GM19328 (cell line): ENCODE data around the gene SLC38A3.

Source experiments
- ATAC-seq: cut with Tn5 transposase; IDR thresholded peaks from one replicate; pipeline ENCODE4 v1.9.1; 2021; ENCODE audit warnings: mild to moderate bottlenecking, moderate library complexity; ENCODE audit not compliant: unreplicated experiment

Gene SLC38A3

DNA sequence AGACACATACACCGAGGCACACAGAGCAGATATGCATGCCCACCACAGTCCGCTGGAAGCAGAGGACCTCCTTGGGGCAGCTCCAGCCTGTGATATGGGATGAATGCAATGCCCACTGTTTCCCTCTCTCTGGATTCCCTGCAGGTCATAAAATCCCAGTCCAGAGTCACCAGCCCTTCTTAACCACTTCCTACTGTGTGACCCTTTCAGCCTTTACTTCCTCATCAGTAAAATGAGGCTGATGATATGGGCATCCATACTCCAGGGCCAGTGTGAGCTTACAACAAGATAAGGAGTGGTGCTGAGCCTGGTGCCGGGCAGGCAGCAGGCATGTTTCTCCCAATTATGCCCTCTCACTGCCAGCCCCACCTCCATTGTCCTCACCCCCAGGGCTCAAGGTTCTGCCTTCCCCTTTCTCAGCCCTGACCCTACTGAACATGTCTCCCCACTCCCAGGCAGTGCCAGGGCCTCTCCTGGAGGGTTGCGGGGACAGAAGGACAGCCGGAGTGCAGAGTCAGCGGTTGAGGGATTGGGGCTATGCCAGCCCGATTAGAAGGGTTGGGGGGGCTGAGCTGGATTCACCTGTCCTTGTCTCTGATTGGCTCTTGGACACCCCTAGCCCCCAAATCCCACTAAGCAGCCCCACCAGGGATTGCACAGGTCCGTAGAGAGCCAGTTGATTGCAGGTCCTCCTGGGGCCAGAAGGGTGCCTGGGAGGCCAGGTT is 14.0 kb upstream of the SLC38A3 start, which contains the start of gene GNAT1:
Gene GNAT1, plus strand, starts transcription at position 675 of the 725 bp plus-strand sequence. CDS start 116 bp downstream, outside the sequence.
- ATAC-seq: no peak

DNA sequence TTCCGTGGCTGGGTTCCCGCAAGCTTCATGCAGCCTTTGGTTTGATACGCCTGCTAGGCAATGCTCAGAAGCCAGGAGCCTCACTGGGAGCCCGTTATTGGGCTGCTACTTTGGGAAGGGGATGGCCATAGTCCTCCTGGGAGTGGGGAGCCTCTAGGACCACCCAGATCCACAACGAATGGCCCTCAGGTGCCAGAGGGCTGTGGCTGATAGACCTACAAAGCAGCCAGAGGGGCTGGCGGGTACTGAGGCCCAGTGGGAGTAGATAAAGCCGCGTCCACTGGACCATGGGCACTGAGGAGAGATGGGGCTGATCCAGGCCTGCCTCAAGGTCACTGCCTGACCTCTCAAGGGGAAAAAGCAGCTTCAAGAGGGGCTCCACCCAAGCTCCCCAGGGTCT is 12.9 kb upstream of the SLC38A3 start:
- ATAC-seq: no peak

DNA sequence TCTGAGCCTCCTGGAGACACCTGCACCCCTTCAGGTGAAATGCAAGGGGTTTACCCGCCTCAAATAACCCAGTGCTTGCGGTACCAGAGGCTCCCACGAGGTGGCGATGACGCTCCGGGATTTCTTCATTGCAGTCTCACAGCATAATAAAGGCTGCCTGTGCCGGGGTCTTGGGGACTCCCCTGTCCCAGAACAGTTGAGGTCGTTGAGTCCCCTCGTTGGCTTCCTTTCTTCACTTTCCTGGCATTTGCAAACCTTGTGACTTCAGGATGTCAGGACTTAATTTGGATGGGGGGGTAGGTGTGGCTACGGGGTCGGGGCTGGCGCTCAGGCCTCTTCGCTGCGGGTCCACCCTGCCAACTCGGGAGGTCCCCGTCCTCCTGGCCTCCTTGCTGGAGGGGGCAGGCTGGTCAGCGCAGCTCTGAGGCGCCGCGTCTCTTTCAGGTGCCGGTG is 12.4 kb upstream of the SLC38A3 start:
- ATAC-seq: no peak

DNA sequence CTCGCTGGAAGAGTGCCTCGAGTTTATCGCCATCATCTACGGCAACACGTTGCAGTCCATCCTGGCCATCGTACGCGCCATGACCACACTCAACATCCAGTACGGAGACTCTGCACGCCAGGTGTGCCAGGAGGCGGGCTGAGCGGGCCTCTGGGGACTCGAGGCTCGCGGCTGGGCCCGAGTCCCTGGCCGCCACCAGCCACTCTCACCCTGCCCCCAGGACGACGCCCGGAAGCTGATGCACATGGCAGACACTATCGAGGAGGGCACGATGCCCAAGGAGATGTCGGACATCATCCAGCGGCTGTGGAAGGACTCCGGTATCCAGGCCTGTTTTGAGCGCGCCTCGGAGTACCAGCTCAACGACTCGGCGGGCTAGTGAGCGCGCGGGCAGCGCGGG is 11.8 kb upstream of the SLC38A3 start:
- ATAC-seq: no peak

DNA sequence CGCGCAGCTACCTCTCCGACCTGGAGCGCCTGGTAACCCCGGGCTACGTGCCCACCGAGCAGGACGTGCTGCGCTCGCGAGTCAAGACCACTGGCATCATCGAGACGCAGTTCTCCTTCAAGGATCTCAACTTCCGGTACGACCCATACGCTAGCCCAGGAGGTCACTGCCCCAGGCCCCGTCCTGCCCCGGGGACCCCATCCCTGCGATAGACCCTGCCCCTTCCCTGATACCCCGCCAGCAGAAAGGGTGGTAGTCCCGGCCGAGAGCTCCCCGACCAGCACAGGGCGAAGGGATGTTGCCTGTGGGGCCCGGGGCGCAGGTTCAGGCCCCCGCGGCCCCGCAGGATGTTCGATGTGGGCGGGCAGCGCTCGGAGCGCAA is 11.3 kb upstream of the SLC38A3 start:
- no peak for ATAC-seq

DNA sequence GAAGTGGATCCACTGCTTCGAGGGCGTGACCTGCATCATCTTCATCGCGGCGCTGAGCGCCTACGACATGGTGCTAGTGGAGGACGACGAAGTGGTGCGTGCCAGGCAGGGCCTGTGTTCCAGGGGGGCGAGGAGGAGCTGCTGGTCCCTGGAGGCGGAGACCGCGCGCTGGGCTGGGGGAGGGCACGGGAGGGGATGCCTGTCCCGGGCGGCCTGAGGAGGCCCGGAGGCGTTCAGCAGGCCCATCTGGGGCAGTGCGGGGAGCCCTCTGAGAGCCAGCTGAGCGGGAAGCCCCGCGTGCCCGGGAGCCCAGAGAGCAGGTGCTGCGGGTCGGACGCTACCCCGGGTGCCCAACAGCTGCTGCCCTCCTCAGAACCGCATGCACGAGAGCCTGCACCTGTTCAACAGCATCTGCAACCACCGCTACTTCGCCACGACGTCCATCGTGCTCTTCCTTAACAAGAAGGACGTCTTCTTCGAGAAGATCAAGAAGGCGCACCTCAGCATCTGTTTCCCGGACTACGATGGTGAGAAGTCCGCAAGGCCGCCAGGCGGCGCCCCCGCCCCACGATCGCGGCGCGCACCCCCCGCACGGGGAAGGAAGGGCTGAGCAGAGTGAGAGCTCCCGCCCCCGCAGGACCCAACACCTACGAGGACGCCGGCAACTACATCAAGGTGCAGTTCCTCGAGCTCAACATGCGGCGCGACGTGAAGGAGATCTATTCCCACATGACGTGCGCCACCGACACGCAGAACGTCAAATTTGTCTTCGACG is 10.8 kb upstream of the SLC38A3 start:
- ATAC-seq: no peak

DNA sequence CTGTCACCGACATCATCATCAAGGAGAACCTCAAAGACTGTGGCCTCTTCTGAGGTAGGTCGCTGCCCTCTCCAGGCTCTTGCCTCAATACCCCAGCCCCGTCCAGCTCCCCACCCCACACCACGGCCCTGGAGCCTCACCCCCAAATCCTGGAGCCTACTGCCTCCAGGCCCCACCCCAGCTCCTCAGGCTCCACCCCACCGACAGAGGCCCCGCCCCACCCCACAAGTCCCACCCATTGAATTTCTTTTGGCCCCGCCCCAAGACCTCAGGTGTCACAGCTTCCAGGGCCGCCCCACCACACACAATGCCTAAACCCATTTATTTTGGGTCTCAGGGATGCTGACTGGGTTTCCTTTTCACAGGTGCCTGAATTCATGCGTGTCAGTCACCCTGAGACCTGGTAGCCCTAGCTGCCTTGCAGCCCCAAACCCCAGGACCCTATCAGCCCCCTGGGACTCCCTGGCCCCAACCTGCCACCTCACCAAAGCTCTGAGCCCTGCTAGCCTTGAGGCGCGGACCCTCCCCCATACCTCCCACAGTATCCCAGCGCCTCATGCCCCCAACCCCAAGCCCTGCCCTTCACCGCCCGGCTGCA is 10.1 kb upstream of the SLC38A3 start:
- ATAC-seq: no peak

DNA sequence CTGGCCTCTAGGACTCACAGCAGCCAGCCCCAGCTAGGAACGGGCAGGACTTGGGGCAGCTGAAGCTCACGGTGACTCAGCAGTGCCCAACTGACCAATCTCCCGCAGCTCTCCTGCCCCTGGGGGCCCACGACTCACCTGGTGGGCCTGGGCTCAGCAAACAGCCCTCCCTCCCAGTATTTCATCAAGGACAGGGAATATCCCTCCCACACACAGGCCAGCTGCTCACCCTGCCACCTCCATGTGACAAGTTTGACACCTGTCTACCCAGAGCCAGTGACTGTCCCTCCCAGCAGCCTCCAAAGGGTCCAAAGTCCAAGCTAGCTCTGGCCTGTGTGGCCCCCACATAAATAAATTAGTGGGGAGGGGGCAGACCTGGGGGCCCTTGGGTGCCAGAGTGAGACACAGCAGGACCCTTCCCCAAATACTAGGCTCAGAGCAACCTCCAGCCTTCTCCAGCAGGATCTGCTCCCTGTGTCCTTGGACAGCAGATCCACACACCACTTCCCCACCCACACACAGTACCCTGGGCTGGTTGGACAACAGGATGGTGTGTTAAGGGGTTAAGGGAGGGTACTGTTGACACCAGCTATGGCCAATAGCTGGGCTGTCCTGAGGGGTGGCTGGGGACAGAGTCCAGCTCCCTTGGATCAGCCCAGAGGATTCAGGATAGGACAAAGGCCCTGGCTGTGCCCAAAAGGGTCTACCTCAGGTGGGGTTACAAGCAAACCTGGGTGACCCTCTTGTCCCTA is 9.4 kb upstream of the SLC38A3 start:
- no peak for ATAC-seq

DNA sequence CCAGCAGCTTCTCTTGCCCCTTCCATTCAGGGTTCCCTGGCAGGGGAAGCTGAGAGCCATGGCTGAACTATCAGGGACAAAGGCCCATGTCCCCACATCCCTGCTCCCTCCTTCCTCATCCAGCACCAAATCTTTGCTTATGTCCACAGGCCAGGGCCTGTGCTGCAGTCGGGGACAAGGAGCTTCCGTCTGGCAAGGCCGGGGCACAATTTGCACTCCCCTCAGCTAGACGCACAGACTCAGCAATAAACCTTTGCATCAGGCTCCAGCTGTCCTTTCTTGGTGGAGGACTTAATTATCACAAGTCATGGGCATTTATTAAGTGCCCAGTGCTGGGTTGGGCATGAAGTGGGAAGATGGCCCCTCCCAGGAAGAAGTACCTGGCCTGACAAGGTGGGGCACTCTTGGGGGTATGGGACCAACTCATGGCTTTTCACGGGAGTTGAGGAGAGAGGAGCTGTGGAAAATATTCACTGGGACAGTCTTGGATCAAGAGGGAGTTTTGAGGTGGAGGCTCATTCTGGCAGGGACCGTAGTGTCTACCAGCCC is 8.7 kb upstream of the SLC38A3 start:
- ATAC-seq: no peak

DNA sequence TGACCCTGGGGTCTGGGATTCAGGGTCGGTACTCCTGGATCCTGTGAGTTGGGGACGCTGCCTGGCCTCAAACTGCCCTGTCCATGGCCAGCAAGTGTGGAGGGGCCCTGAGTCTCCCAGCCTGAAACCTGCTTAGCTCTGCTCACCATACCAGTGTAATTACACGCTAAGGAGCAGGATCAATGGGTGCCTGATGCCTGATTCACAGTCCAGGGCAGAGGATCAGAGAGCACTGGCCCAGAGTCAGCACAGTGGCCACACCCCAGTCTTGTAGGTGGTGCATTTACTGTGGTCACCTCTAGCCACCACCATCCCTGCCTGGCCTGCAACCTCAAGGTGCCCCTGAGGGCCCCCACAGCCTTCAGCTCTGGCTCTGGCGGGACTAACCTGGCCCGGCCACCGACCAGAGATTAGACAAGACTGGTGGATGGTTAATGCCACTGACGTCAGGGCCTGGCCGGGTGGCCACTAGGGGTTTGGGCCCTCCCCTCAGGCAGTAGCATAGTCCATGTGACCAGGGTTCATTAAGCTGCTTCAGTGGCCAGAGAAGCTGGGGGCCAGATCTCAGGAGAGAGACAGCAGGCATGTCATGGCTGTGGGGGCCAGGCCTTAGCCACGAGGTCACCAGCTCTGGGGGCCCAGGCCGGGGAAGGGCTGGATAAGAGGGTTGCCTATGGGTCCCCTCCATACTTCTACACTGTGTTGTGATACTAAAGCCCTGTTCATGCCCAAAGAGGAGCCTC is 3.3 kb upstream of the SLC38A3 start:
- no peak for ATAC-seq

DNA sequence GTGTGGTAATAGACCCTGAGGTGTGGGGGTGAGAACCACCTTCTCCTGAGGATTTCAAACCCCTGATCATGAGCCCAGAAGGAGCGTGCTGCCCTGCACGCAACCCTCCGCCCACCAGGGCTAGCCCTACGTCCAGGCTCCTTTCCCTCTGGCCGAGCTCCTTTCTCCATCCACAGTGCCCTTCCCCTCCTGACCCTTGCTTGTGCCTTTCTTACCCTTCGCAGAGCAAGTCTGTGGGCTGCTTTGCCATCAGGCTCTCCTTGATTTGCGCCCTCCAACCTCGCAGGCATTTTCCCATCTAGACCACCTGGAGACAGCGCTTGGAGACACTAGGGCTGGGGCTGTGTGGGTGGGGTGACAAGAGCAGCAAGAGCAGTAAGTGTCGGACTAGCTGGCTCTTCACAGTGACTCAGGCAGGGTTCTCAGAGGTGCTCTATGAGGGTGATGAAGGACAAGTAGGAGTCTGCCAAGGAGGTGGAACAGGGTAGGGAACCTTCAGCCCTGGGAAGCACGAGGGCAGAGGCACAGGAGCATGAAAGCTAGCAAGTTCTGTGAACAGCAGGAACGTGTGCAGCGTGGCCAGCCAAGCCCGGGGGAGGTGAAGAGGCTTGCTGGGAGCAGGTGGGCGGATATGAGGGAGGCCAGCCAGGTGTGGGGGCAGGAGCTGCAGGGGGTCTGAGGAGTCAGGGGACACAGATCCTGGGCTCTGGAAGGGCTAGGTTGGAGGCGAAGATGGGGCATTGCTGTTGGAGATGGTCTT is 2.5 kb upstream of the SLC38A3 start:
- no peak for ATAC-seq

DNA sequence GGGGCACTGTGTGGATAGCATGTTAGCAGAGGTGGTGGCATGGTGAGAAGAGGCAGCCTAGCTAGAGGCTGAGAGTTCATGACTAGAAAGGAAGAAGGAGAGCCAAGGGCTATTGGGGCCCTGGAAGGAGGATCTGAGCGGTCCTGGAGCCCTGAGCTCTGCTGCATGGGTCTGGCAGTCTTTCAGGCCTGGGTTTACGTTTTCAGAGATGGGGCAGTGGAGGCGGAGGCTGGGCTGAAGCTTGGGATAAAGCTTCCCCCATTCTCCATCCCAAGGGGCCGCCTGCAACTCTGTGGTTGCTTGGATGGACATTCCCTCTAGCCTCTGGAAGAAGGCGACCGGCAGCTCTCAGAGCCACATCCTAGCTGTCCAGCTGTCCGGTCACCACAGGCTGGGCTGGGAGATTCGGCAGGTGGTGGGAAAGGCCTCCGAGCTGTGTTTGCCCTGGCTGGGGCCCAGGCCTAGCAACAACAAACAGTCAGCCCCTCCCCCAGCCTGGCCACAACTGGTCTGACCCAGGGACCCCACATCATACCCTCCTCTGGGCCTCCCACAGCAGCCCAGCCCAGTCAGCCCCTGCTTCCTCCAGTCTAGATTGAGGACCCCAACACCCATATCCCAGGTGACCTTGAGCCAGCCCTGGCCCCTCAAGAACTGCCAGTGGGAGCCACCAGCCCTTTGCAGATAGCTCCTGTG is 1.8 kb upstream of the SLC38A3 start:
- ATAC-seq: no peak

DNA sequence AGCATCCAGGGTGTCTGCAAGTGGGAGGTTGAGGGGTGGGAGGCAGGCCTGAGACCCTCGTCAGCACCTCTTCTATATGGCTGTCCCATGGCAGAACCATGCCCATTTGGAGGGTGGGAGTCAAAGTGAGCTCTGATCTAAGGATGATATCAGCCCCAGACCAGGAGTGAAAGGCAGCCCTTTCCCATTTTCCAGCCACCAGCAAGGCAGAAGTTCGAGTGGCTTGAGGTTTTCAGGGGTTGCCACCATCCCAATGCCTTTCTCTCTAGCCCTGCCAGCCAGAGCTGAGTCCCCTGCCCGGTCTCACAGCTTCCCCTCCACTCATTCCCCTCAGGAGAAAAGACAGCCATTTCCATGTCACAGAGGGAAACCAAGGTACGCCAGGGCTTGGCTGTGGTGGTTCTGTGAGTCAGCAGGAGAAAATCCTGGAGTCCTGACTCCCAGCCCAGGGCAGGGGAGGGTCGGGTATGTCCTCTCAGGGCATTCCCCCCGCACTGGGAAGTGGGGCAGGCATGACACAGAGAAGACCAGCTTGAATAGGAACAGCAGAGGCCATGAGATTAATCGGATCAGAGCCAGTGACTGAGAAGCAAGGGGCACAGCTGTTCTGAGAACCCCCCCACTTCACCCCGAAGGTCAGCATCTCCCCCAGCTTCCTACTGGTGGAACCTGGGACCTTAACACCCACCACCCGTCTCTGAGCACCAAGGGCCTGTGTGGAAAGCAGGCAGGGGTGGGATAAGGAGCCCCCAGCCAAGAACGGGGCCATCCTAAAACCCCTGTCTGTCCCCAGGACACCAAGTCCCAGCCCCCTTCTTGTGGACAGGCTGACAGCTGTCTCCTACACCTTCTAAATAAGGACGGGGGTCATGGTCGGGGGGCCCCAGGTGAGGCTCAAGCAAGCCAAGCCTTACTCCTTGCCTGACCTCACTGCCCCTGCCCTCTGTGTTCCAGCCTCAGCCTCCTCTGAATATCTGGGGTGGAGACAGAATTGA is 965 bp upstream of the SLC38A3 start:
- ATAC-seq: no peak

DNA sequence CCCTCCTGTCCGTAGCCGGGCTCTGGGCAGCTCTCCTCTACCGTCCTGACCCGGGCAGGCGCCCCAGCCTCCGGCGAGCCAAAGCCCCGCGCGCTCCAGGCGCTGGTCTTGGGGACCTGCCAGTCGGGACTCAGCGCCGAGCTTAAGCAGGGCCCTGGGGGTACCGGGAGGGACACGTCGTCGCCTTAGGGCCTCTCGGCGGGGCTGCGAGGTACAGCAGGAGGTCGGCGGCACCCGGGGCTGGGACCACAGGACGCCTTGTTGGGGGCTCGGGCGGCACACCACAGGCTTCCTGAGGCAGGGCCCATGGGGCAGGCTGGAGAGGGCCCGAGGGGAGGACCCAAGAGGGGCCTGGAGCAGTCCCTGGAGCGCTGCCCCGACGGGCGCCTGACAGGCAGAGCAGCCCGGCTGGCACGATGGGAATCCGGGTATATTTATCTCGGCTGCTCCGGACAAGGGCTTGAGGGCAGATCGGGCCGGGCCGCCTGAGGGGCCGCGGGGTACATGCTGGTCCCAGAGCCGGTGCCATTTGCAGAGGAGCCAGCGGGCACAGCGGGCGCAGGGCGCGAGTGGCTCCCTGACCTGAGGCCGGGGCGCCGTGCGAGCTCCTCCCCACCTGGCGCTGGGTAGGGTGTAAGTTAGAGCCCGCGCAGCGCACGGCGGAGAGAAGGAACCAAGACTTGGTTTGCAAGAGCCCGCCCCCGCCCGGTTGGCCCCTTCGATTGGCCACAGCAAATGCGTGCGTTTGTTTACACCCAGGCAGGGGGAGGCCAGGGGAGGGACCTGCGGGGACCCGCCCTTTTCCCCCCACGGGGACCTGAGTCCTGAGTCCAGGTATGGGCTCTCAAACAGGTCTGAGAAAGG is 574 bp downstream of the SLC38A3 start:
- ATAC-seq: no peak

DNA sequence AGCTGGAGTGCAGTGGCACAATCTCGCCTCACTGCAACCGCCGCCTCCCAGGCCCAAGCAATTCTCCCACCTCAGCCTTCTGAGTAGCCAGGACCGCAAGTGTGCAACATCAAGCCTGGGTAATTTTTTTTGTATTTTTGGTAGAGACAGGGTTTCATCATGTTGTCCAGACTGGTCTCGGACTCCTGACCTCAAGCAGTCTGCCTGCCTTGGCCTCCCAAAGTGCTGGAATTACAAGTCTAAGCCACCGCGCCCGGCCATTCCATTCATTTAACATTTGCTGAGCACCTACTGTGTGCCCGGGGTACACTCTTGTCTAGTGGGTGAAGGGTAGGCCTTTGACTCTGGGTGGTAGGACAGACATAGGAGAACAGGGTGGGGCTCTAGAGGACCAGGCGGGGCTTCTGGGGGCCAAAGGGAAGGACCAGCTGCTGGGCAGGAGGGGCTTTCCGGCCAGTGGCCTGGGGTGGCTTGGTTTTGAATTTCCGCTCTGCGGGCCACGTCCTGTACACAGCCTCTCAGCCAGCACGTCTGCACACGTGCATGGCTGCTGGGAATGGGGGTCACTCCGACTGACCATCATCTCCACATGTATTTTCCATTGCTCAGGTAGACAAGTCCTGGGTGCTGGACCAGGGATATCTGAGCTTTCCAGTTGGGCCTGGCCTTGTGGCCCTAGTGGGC is 2.4 kb downstream of the SLC38A3 start:
- ATAC-seq: no peak

DNA sequence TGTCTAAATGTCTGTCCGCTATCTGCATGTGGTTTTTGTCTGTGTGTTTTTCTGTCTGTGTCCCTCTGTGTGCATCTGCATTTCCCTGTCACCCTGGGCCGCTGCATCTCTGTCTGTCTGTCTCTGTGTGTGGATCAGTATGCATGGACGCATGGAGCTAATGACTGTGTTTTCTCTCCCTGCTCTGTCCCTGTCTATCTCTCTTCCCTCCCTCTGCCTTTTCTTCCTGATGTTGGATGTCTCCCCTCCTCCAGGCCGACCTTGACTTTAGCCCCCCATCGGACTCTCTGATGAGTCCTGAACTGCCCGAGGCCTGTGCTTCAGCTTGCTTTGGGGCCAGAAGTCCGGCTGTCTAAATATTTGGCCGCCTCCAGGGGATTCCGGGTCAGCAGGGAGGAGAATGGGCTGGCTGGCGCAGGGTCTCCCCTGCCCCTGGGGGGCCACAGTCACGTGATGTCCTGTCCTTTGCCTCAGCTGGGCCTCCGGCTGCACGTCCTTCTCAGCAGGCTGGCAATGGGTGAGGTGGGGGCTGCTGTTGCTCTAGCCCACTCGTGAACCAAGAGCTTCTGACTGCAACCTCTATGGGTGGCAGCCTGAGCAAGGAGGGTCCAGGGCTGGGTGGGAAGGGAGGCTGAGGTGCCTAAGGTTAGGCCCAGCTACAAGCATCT is 3.7 kb downstream of the SLC38A3 start:
- no peak for ATAC-seq
